ENCODE data around the gene GPATCH8.

GRCh38 chr17:44549686-44550085 is 46.5 kb upstream of the GPATCH8 start:
- TF ChIP-seq CTCF (conservative IDR thresholded peaks at IDR 0.05): no peak
- no peak for TF ChIP-seq ZFX (IDR thresholded peaks at IDR 0.05)
